HG02885 (cell line): ENCODE measurements around the gene PDE6A.

Source experiments
- ATAC-seq: cut with Tn5 transposase; IDR thresholded peaks from one replicate; pipeline ENCODE4 v1.9.1; 2021; ENCODE audit warnings: mild to moderate bottlenecking; ENCODE audit not compliant: unreplicated experiment, poor library complexity

Gene PDE6A

DNA sequence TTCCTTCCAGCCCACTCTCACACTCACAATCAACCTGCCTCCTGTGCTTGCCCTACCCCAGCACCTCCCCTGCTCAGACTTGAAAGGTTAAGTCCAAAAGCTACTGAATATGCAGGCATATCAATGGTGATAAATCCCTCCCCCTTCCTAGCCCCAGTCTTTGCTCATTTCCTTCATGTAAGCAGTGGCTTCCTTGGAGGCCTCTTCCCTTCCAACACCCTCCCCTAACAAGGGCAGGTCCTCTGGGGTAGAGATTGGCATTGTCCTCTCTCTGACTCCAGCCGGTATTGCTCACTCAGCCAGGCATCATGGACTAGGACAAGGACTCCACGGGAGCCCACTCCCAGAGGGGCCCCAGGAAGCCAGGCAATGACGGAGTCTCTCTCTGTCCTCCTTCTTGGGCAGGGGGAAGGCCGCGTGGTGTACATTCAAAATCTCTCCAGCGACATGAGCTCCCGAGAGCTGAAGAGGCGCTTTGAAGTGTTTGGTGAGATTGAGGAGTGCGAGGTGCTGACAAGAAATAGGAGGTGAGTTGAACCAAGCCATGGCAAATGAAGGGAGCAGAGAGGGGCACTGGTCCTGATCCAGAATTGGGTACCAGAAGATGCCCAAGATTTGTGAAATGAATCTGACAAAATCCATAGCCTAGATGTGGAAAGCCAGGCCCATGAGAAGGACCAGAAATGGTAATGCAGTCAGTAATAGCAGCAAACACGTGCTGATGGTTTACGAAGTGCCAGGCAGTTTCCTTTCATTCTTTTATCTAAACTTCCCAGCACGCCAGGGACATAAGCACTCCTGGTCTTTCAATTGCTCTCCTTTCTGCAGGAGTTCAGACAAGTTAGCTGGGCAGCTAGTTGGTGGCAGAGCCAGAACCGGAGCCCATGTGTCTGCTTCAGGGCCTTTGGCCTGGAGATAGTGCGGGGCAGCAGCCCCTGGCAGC, 102.5 kb downstream of the PDE6A start:
- no peak for ATAC-seq

DNA sequence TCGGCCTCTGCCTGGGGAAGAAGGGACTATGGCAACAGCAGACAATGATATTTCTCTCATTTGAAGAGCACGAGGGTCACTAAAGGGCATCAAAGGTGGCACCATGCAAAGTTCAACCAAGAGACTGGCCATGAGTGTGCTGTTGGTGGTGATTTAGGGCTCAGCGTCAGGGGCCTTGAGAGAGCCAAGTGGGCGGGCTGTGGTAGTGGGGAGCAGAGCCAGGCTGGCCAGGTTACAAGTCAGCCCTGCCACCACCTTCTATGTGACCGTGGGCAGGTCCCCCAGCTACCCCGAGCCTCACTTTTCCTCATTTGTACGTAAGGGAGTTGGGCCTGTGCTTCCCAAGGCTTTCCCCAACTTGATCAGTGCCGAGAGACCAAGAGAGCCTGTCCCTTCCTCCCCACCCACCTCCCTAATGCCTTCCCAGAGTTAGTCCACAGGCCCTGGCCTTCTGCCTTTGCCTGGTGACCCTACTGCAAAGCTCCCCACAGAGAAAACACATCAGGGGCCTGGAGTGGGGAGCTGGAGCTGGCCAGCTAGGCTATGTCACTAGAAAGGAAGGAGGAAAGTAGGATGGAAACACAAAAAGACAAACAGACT, 104.3 kb downstream of the PDE6A start:
- no peak for ATAC-seq

DNA sequence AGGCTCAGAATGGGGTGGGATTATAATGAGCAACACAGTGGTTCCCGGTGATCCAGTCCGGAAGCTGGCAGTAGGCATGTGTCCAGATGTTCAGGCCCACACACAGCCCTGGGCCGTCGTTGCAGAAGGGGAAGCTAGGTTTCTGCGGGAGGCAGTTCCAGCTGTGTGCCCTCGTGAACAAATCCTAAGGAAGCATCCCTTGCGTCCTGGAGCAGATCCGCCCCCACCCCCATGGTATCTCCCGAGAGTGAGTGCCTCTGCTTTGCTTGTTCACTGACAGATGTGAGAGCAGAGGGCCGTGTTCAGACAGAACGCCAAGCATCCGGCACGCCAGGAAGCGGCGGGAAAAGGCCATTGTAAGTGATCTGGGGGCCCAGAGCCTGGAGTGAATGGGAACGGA, 104.8 kb downstream of the PDE6A start:
- no peak for ATAC-seq

DNA sequence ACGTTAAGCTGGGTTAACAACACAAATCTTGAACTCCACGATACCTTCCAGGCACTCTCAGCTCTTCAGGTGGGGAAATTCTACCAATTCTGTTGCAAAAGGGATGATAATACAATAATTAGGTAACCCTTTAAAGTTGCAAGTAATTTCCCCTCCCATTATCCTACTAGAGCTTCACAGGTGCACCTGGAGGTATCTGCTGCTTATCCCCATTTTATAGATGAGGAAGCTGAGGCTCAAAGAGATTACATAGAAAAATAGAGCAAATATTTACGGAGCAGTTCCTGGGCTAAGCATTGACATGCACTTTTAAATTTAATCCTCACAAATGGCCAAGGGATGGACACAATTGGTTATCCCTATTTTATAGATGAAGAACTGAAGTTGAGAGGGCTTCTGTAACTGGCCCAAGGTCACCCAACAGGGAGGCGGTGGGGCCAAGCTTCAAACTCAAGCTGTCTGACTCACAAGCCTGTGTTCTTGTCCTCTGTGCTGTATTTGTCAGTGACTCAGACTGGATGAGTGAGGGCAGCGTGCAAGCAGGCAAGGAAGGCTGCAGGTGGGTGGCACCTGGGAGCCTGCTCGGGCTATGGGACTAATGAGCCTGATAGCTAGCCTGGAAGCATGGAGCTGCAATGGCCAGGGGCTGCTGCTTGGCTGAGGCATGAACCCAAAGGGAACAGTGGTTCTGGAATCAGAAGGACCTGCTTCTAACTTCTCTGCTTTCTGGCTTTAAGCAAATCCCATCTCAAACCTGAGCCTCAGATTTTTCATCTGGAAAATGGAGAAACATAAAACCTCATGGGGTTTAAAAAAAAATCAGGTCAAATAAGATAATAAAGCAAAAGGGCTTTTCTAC, 105.5 kb downstream of the PDE6A start:
- ATAC-seq = no peak

DNA sequence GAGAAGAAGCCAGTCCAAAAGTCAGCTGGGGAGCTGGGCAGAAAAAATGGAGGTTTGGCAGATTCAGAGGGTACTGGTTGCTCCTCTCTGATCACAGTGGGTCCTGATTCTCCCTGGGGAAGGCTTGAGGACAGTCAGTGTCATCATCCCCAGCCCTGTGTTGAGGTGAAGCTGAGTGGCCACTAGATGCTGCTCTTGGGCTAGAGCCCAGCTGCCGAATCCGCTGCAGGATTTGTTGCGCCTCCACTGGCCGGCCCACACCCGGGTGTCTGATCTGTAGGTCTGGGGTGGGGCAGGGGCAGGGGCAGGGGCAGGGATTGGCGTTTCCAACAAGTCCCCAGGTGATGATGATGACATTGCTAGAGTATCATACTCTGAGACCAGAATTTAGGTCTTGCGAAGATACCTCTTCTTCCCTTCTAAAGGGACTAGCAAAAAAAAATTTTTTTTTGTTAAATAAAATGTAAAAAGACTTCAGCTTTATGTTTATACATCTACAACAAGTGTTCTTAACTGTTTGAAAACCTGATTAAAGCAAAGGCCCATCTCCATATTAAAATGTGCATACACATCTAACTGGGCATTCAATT, 106.8 kb downstream of the PDE6A start:
- ATAC-seq = no peak

DNA sequence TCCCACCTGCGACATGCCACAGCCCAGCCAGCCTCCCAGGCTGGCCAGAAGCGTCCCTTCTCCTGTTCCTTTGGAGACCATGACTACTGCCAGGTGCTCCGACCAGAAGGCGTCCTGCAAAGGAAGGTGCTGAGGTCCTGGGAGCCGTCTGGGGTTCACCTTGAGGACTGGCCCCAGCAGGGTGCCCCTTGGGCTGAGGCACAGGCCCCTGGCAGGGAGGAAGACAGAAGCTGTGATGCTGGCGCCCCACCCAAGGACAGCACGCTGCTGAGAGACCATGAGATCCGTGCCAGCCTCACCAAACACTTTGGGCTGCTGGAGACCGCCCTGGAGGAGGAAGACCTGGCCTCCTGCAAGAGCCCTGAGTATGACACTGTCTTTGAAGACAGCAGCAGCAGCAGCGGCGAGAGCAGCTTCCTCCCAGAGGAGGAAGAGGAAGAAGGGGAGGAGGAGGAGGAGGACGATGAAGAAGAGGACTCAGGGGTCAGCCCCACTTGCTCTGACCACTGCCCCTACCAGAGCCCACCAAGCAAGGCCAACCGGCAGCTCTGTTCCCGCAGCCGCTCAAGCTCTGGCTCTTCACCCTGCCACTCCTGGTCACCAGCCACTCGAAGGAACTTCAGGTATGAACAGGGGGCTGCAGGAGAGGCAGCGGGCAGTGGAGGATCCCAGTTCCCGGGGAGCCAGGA, 108.0 kb downstream of the PDE6A start:
- no peak for ATAC-seq

DNA sequence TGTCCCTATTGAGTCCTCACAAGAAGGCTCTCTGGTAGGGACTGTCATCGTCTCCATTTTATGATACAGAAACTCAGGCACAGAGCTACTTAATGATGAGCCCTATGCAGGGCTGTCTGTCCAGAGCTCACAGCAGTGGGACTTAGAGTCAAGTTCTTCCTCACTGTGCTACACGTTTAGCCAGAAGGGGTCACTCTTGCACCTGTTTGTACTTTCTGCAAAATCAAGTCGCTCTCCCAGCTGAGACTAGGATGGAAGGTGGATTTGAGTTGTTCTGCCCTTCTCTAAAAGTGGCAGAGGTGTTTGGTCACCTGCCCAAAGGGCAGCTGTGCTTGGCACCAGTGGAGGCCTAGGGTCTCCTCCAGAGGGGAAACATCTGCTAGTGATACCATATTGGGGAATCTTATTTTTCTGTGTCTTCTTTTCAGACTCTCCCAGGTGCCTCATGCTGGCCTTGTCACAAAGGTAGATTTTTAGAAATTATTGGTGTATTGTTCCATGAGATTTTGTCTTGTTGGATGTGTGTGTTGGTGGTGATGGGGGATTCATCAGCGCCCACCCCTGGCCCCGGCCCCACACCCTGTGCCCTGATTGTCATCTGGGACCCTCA, 110.2 kb downstream of the PDE6A start:
- no peak for ATAC-seq

DNA sequence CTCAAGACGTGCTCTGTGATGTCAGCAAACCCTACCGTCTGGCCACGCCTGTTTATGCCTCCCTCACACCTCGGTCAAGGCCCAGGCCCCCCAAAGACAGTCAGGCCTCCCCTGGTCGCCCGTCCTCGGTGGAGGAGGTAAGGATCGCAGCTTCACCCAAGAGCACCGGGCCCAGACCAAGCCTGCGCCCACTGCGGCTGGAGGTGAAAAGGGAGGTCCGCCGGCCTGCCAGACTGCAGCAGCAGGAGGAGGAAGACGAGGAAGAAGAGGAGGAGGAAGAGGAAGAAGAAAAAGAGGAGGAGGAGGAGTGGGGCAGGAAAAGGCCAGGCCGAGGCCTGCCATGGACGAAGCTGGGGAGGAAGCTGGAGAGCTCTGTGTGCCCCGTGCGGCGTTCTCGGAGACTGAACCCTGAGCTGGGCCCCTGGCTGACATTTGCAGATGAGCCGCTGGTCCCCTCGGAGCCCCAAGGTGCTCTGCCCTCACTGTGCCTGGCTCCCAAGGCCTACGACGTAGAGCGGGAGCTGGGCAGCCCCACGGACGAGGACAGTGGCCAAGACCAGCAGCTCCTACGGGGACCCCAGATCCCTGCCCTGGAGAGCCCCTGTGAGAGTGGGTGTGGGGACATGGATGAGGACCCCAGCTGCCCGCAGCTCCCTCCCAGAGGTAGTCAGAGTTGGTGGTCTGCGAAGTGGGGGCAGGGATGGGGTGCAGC, 111.3 kb downstream of the PDE6A start:
- ATAC-seq = no peak

DNA sequence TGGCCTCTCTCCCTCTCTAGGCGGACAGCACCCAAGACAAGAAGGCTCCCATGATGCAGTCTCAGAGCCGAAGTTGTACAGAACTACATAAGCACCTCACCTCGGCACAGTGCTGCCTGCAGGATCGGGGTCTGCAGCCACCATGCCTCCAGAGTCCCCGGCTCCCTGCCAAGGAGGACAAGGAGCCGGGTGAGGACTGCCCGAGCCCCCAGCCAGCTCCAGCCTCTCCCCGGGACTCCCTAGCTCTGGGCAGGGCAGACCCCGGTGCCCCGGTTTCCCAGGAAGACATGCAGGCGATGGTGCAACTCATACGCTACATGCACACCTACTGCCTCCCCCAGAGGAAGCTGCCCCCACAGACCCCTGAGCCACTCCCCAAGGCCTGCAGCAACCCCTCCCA, 112.0 kb downstream of the PDE6A start:
- ATAC-seq = no peak

DNA sequence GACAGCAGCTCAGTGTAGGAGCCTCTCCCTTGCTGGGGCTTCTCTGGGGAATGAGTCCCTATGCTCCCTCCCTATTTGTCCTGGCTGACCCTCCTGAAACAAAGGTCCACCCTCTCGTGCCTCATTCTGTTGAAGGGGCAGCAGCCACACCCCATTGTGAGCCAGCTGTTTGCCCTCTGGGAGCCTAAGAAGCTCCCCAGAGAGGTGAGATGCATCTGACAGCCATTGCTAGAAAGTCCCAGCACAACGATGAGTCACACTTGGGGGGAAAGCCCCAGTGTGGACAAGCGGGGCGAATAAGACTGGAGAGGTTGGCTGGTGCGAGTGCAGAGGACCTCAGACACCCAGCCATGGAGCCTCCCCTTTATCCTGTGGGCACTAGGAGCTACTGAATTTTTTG, 113.1 kb downstream of the PDE6A start:
- peak; percentile 78 for ATAC-seq

DNA sequence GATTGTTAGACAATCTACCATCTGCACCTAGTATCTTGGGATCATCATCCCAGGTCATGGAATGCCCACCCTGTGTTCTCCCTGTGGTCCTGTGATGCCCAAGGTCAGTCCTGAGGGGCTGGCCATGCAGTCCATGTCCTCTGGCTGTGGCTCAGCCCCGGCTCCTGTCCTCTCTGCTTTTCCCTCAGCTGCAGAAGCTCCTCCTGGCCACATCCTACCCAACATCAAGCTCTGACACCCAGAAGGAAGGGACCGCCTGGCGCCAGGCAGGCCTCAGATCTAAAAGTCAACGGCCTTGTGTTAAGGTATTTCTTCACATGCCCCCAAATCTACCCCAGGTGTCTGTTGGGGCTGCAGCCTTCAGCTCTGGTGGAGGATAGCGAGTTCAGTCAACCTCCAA, 114.0 kb downstream of the PDE6A start:
- no peak for ATAC-seq

DNA sequence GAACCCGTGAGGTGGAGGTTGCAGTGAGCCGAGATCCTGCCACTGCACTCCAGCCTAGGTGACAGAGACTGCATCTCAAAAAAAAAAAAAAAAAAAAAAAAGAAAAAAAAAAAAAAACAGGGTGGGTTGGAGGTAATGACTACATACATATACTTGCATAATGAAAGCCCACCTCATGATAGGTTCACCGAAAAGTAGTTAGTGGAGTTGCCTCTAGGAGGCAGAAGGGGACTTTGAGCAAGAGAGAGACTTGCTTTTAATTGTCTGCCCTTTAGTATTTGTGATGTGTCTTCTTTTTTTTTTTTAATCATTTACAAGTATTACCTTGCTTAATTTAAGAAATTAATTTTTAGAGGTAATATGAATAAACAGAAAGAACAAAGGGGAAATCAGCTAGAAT, 114.6 kb downstream of the PDE6A start:
- ATAC-seq = no peak

DNA sequence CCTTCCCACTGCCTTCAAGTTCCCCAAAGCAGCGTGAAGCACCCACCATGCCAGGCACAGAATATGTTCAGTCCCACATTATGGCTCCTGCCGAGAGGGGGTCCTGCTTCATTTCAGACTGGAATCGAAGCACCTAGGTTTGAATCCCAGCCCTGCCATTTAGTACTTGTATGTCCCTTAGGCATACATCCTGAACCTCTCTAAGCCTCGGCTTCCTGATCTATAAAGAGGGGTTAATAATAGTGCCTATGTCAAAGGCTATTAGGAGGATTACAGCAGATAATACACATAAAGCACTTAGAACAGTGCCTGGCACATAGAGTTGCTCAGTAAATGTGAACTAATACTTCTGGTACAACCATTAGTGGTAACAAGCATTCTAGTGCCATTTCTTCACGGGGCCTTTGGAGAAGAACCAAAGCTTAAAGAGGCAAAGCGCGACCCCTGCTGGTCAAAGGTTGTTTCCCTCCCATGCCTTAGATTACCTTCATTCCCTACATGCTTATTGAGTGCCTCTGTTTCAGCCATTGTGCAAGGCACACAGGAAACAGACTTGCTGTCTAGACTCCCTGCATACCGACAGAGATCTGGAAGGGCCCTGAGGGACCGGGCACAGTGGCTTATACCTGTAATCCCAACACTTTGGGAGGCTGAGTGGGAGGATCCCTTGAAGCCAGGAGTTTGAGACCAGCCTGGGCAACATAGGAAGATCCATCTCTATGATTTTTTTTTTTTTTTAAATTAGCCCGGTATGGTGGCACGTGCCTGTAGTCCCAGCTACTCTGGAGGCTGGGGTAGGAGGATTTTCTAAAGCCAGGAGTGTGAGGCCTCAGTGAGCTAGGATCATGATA, 116.2 kb downstream of the PDE6A start:
- ATAC-seq = peak; percentile 74

DNA sequence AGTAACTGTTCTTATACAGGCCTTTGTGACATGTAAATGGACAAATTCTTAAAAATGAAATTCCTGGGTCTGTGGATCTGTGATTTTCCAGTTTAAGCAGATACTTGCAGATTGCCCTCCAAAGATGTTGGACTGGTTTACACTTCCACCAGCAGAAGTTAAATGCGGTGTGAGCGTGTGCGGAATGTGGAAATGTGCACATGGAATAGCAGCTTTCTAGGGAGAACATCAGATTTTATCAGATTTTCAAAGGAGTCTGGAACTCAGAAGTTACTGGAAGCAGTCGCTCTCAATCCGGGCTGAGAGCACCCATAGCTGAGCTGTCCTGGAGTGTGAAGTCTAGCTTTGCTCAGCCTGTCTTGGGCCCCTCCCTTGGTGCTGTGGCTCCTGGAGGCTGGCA, 117.0 kb downstream of the PDE6A start:
- no peak for ATAC-seq

DNA sequence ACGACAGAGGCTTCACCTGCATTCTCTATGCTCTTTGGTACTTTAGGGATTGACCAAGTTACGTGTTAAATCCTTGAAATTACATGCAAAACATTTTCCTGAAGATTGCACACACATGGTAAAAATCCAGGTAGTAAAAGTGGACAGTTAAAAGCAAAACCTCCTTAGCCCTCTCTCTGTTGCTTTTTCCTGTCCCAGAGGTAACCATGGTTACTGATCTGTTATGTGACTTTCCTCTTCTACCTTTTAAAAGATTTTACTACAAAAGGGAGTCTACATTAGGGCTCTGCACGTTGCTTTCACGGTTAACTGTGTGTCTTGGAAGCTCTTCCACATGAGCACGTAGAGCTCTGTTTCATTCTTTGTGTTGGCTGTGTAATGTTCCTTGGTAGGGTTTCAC, 117.5 kb downstream of the PDE6A start:
- no peak for ATAC-seq

DNA sequence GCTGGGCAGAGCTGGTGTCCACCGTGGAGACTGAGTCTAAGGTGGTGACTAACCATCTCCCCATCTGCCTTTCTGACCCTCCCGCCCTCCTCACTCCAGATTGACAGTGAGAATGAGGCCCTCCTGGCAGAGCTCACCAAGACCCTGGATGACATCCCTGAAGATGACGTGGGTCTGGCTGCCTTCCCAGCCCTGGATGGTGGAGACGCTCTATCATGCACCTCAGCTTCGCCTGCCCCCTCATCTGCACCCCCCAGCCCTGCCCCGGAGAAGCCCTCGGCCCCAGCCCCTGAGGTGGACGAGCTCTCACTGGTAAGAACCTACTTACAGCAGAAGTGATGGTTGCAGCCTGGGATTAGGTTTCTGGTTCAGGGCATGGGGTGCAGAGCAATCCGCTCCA, 118.0 kb downstream of the PDE6A start:
- ATAC-seq = no peak

DNA sequence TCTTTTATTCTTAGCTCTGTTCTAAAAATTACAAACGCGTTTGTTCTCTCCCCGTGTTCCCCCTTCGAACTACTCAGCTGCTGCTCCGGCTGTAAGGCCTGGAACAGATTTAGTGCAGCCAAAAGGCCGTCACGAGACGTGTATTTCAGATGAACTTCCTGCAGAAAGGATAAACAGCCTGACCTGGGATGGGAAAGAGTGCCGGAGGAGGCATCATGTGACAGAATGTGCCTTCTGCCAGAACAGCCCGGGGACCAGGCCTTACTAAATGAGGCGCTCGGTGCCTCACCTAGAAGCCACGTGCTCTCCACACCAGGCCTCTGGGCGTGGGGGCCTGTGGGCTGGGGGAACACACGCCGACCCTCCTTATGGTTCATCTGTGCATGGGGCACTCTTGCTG, 119.7 kb downstream of the PDE6A start:
- no peak for ATAC-seq

DNA sequence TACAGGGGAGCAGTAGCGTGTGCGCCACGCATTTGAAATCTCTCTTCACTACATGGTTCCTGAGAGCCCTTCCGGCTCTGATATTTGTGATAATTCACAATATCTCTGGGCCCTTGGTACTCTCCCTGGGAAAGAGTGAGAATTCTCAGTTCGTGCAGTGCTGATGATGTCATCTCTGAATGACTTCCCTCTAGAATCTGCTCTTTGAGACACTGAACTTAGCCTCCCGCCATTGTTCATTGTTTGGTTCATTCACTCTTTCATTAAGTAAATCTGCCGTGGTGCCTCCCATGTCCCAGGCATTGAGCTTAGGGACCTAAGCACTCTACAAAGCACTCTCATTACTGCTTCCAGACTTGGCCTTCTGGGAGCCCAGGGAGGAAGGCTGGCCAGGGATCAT, 120.5 kb downstream of the PDE6A start:
- ATAC-seq = no peak
